ENCODE results near the gene NRXN2. TPM values are rescaled to one million over a fixed set of nuclear protein-coding genes. Genes with fewer than 3 reads are reported as not detected.

NRXN2 gene
- total RNA-seq, 1 experiment from 2014 or later, result not detected

DNA sequence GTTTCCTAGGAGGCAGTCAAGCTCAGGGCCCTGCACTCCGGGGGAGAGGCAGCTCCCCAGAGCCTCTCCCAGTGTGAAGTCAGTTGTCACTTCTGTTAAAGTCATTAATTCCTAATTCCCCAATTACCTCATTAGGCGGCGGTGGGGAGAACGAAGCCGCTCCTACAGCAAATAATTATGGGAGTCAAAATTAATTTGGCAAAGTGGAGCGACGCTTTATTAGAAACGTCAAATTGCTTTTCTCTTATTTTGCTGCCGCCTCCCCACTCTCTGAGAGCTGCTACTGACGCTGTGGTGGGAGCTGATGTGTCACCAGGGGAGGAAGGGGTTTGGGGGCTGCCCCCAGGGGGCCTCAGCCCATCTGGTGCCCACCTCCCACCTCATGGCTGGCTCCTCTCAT lies 90.3 kb downstream of the NRXN2 start:
- no peak overlapping the region for H3K4me3 Mint-ChIP-seq (ENCODE audit: low read depth, unreplicated experiment)
- intact Hi-C loops (cut with micrococcal nuclease; ENCODE audit: unreplicated experiment), result no loop called here
- no peak for DNase-seq
- TF ChIP-seq, protein P1, sequence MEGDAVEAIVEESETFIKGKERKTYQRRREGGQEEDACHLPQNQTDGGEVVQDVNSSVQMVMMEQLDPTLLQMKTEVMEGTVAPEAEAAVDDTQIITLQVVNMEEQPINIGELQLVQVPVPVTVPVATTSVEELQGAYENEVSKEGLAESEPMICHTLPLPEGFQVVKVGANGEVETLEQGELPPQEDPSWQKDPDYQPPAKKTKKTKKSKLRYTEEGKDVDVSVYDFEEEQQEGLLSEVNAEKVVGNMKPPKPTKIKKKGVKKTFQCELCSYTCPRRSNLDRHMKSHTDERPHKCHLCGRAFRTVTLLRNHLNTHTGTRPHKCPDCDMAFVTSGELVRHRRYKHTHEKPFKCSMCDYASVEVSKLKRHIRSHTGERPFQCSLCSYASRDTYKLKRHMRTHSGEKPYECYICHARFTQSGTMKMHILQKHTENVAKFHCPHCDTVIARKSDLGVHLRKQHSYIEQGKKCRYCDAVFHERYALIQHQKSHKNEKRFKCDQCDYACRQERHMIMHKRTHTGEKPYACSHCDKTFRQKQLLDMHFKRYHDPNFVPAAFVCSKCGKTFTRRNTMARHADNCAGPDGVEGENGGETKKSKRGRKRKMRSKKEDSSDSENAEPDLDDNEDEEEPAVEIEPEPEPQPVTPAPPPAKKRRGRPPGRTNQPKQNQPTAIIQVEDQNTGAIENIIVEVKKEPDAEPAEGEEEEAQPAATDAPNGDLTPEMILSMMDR (IDR thresholded peaks at IDR 0.05; ENCODE audit: unreplicated experiment), result no peak
- CTCF ChIA-PET, result no interaction called here
- peaks cover 84% of the 10 kb centered on the region for H3K27me3 Mint-ChIP-seq (ENCODE audit: unreplicated experiment)
- H3K36me3 Mint-ChIP-seq (ENCODE audit: insufficient read depth, unreplicated experiment), result no peaks in the 10 kb centered on the region
- H3K9me3 Mint-ChIP-seq (ENCODE audit: low read depth, unreplicated experiment), result no peaks in the 10 kb centered on the region
- H3K4me1 Mint-ChIP-seq (ENCODE audit: low read depth, unreplicated experiment), result no peaks in the 10 kb centered on the region
- no peak overlapping the region for H3K27ac Mint-ChIP-seq (ENCODE audit: unreplicated experiment)
- no TSS peak for BruUV-seq (replicated peaks)

DNA sequence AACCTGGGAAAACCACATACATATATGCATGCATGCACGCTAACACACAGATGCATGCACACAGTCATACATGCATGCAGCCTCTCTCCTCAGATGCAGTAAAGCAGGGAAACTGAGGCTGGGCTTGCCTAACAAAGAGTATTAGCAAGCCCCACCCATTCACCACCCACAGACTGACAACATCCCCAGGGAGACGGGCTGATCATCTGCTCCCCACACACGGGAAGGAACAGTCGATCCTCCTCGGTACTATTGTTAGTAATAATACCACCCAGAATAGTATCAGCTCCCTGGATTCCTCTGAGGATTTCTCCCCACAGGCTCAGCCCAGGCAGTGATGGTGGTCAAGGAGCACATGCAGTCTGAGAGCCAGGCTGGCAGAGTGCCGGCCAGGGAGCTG lies 90.8 kb downstream of the NRXN2 start:
- Mint-ChIP-seq H3K4me3 (ENCODE audit: low read depth, unreplicated experiment) (no peak overlapping the region), H3K9me3 (ENCODE audit: low read depth, unreplicated experiment) (no peaks in the 10 kb centered on the region), H3K27ac (ENCODE audit: unreplicated experiment) (no peak overlapping the region), H3K27me3 (ENCODE audit: unreplicated experiment) (peaks cover 89% of the 10 kb centered on the region), H3K36me3 (ENCODE audit: insufficient read depth, unreplicated experiment) (no peaks in the 10 kb centered on the region), H3K4me1 (ENCODE audit: low read depth, unreplicated experiment) (no peaks in the 10 kb centered on the region)
- no peak for DNase-seq
- TF ChIP-seq, protein P1 (IDR thresholded peaks at IDR 0.05; ENCODE audit: unreplicated experiment), result no peak
- BruUV-seq (replicated peaks), result no TSS peak
- intact Hi-C loops (cut with micrococcal nuclease; ENCODE audit: unreplicated experiment), result no loop called here
- CTCF ChIA-PET, result interaction anchor here (0.6 kb wide), 1 partner anchor 24 kb away, joined by 4 read pairs; no protein-coding TSS in a partner anchor

DNA sequence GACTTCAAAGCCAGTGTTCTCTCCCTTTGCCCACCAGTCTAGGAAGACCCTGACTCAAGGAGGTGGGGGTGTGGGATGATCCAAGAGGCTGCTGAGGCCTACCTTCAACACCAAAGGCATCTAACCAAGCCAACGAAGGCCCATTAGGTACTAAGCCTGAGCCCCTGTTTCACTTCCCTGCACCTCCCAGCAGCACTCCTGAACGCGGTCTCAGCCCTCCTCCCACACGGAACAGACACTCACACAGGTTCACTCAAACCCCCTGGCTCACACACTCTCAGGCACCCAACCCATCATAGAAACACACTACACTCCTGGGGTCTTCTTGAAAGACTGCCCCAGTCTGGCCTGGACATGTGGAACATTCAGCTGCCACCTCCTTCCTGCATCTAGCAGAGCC lies 91.3 kb downstream of the NRXN2 start:
- BruUV-seq (replicated peaks), result no TSS peak
- intact Hi-C loops (cut with micrococcal nuclease; ENCODE audit: unreplicated experiment), result no loop called here
- H3K27ac Mint-ChIP-seq (ENCODE audit: unreplicated experiment), result no peak overlapping the region
- CTCF ChIA-PET, result interaction anchor here (0.6 kb wide), 1 partner anchor 23 kb away, joined by 4 read pairs; no protein-coding TSS in a partner anchor
- no peaks in the 10 kb centered on the region for H3K9me3 Mint-ChIP-seq (ENCODE audit: low read depth, unreplicated experiment)
- H3K36me3 Mint-ChIP-seq (ENCODE audit: insufficient read depth, unreplicated experiment), result no peaks in the 10 kb centered on the region
- no peak for DNase-seq
- H3K27me3 Mint-ChIP-seq (ENCODE audit: unreplicated experiment), result peaks cover 93% of the 10 kb centered on the region
- TF ChIP-seq, protein P1 (IDR thresholded peaks at IDR 0.05; ENCODE audit: unreplicated experiment), result no peak
- H3K4me1 Mint-ChIP-seq (ENCODE audit: low read depth, unreplicated experiment), result no peaks in the 10 kb centered on the region
- no peak overlapping the region for H3K4me3 Mint-ChIP-seq (ENCODE audit: low read depth, unreplicated experiment)

DNA sequence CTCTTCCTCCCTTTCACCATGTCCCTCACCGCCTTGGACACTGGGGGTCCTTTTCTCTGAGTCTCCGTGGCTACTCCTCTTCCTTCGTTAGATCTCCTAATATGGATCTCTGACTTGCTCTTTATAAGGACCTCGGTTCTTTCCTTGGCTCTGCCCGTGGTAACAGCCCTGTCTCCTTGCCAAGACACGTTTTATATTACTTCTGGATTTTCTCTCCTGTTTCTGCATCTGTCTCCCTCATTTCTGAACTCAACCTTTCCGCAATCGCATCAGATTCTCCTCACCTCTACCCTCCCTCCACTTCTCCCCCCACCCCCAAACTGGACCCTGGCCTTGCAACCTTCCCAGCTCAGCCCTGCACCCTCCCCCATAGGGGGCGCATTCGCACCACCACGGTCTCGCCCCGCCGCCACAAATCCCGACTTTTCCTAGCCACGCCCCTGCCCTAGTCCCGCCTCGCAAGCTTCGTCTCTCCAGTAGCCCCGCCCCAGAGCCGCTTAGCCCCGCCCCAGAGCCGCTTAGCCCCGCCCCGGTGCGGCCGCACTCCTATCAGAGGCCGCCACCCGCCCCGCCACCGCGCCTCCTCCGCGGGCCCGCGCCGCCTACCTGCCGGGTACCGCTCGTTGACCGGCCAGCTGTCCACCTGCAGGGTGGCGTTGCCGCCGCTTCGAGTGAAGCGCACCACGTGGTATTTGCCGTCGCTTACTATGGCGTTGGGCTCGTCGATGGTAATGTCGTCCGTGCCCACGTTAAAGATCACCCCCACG lies 93.0 kb downstream of the NRXN2 start:
- H3K9me3 Mint-ChIP-seq (ENCODE audit: low read depth, unreplicated experiment), result no peaks in the 10 kb centered on the region
- no peak overlapping the region for H3K27ac Mint-ChIP-seq (ENCODE audit: unreplicated experiment)
- no TSS peak for BruUV-seq (replicated peaks)
- H3K4me1 Mint-ChIP-seq (ENCODE audit: low read depth, unreplicated experiment), result no peaks in the 10 kb centered on the region
- TF ChIP-seq, protein P1 (IDR thresholded peaks at IDR 0.05; ENCODE audit: unreplicated experiment), result no peak
- H3K27me3 Mint-ChIP-seq (ENCODE audit: unreplicated experiment), result peaks cover 93% of the 10 kb centered on the region
- H3K4me3 Mint-ChIP-seq (ENCODE audit: low read depth, unreplicated experiment), result no peak overlapping the region
- no peaks in the 10 kb centered on the region for H3K36me3 Mint-ChIP-seq (ENCODE audit: insufficient read depth, unreplicated experiment)
- intact Hi-C loops (cut with micrococcal nuclease; ENCODE audit: unreplicated experiment), result no loop called here
- no peak for DNase-seq
- CTCF ChIA-PET, result interaction anchor here (0.7 kb wide), 1 partner anchor 98 kb away, joined by 4 read pairs; no protein-coding TSS in a partner anchor

Data from Calu3 (cell line).